Stimulated activated naive CD8-positive, alpha-beta T cell treated with anti-CD3 and anti-CD28 coated beads, Interleukin-15, amount 100 ng/mL, for 72 hours (primary cell): Measurements from ENCODE around the gene RIC8B.
"Not testable (repeated sequence)": the region's sequence is repeated elsewhere in the genome, so short reads cannot be mapped to it uniquely, and the experiment has no call there.

Experiments
- ATAC-seq: fragments of 150-1000 bp; cut with Tn5 transposase; 2 replicates; pipeline ENCODE4 v1.10.0; 2021; ENCODE audit warnings: mild to moderate bottlenecking, moderate library complexity
- DNase-seq, 2 donors: peaks; one replicate each; pipeline ENCODE4 v3.0.0; 2021 to 2022
- H3K27ac Mint-ChIP-seq, 2 donors: one replicate each; pipeline ENCODE4 v1.8.0; 2022; ENCODE audit warnings: mild to moderate bottlenecking in 2 of 2, mixed read lengths in 2 of 2, moderate library complexity in 2 of 2
- H3K27me3 Mint-ChIP-seq: one replicate; pipeline ENCODE4 v1.8.0; 2022; ENCODE audit warnings: mixed read lengths
- H3K4me1 Mint-ChIP-seq: one replicate; pipeline ENCODE4 v1.8.0; 2022; ENCODE audit warnings: mild to moderate bottlenecking, mixed read lengths
- H3K4me3 Mint-ChIP-seq, 2 donors: one replicate each; pipeline ENCODE4 v1.8.0; 2022; ENCODE audit warnings: mild to moderate bottlenecking in 2 of 2, mixed read lengths in 2 of 2, moderate library complexity in 1 of 2
- H3K9me3 Mint-ChIP-seq, 2 donors: one replicate each; pipeline ENCODE4 v1.8.0; 2022; ENCODE audit warnings: mixed read lengths in 2 of 2

The RIC8B gene

GRCh38 chr12:106913456-106913855, 139.0 kb downstream of the RIC8B start:
- no peak for DNase-seq
- Mint-ChIP-seq H3K27me3 (peaks cover 9% of the 10 kb centered on the region), H3K9me3 (no peaks in the 10 kb centered on the region), H3K4me3 (no peak overlapping the region), H3K27ac (peak overlapping the region in 1 of 2 donors; percentile 6), H3K4me1 (peaks cover 52% of the 10 kb centered on the region)
- ATAC-seq, result no peak

GRCh38 chr12:106914796-106915634, 140.5 kb downstream of the RIC8B start:
- no peaks in the 10 kb centered on the region for H3K27me3 Mint-ChIP-seq
- peaks cover 52% of the 10 kb centered on the region for H3K4me1 Mint-ChIP-seq
- H3K4me3 Mint-ChIP-seq, result peak overlapping the region in 1 of 2 donors; percentile 70
- H3K9me3 Mint-ChIP-seq, result no peaks in the 10 kb centered on the region
- DNase-seq (peak; percentile 20 to 46), ATAC-seq (peak; percentile 93)
- H3K27ac Mint-ChIP-seq, result peak overlapping the region; percentile 34 to 91

- Mint-ChIP-seq H3K4me3 (no peak overlapping the region), H3K27me3 (peaks cover under 1% of the 10 kb centered on the region), H3K9me3 (no peaks in the 10 kb centered on the region), H3K27ac (no peak overlapping the region), H3K4me1 (peaks cover 45% of the 10 kb centered on the region)
- no peak for DNase-seq
- ATAC-seq, result peak; percentile 9
These were observed 141.1 kb downstream of the RIC8B start for GRCh38 chr12:106915635-106916026.

DNA sequence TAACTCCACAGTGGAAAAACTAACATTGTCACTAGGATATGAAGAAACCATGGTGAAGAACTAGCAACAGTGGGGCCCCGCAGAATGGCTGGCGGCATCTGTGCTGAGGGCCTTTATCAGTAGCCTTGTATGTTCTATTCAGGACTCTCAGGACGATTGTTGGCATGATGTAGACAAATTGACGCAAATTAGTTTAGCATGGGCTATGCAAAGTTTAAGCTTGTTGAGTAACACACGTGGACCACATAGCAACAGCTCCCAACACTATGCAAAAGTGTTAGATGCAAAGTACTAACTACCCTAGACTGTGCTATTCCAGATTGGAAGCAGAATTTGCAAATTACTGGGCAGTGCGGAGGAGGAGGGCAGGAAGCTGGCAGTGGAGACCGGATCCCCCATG, 143.0 kb downstream of the RIC8B start:
- Mint-ChIP-seq H3K27ac (no peak overlapping the region), H3K9me3 (no peaks in the 10 kb centered on the region), H3K4me3 (no peak overlapping the region), H3K4me1 (peaks cover 29% of the 10 kb centered on the region), H3K27me3 (peaks cover 13% of the 10 kb centered on the region)
- DNase-seq, result no peak
- ATAC-seq, result no peak

- no peak for DNase-seq
- peaks cover 5 to 6% of the 10 kb centered on the region in 2 donors for H3K9me3 Mint-ChIP-seq
- H3K4me3 Mint-ChIP-seq, result no peak overlapping the region
- peak overlapping the region in 1 of 2 donors; percentile 14 for H3K27ac Mint-ChIP-seq
- H3K4me1 Mint-ChIP-seq, result peaks cover 19% of the 10 kb centered on the region
- H3K27me3 Mint-ChIP-seq, result peaks cover 21% of the 10 kb centered on the region
- no peak for ATAC-seq
These were observed 144.3 kb downstream of the RIC8B start for GRCh38 chr12:106918746-106919145.

DNA sequence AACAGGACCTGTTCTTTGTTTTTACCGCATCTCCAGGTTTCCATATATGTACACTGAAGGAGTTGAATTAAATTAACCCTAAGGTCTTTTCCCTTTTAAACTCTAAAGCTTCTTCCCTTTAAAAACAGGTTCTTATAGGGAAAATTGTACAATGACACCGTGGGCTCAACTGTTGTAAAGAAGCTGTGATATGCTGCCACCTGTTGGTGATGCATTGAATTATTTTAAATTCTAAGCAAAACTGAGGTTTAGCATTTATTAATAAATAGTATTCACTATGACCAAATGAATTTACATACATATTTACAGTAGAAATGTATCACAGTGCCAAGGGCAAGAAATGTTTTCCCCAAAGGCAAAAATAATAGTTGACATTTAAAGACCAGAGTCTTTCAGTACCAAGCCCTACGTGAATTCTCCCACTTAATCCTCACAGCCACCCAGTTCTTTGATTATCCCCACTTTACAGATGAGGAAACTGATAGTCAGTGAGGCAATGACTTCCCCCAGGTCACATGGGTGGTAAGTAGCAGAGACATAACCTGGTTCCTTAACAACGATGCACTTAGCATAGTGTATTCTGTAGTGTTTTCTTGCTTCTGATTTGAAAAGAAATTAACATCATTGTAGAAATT, 145.5 kb downstream of the RIC8B start:
- H3K27ac Mint-ChIP-seq, result no peak overlapping the region
- H3K27me3 Mint-ChIP-seq, result peaks cover 21% of the 10 kb centered on the region
- no peak for ATAC-seq
- no peak overlapping the region for H3K4me3 Mint-ChIP-seq
- peaks cover 10% of the 10 kb centered on the region for H3K4me1 Mint-ChIP-seq
- H3K9me3 Mint-ChIP-seq, result peaks cover 10 to 13% of the 10 kb centered on the region in 2 donors
- DNase-seq, result no peak

GRCh38 chr12:106921976-106922375, 147.5 kb downstream of the RIC8B start:
- H3K9me3 Mint-ChIP-seq, result peaks cover 10 to 13% of the 10 kb centered on the region in 2 donors
- not testable (repeated sequence) for H3K27ac Mint-ChIP-seq, ATAC-seq, H3K4me1 Mint-ChIP-seq, H3K4me3 Mint-ChIP-seq, DNase-seq
- H3K27me3 Mint-ChIP-seq, result peaks cover 21% of the 10 kb centered on the region

DNA sequence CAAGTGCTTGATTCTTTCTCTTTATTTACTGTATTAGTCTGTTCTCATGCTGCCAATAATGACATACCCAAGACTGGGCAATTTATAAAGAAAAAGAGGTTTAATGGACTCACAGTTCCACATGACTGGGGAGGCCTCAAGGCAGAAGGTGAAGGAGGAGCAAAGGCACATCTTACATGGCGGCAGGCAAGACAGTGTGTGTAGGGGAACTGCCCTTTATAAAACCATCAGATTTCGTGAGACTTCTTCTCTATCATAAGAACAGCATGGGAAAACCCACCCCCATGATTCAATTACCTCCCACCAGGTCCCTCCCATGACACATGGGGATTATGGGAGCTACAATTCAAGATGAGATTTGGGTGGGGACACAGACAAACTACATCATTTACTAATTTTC, 149.1 kb downstream of the RIC8B start:
- Mint-ChIP-seq H3K9me3 (peaks cover 10 to 13% of the 10 kb centered on the region in 2 donors), H3K27me3 (peaks cover 21% of the 10 kb centered on the region)
- not testable (repeated sequence) for H3K4me3 Mint-ChIP-seq, H3K27ac Mint-ChIP-seq, DNase-seq, H3K4me1 Mint-ChIP-seq, ATAC-seq

- no peaks in the 10 kb centered on the region for H3K4me1 Mint-ChIP-seq
- H3K9me3 Mint-ChIP-seq, result peaks cover 10 to 13% of the 10 kb centered on the region in 2 donors
- H3K27ac Mint-ChIP-seq, result no peak overlapping the region
- peaks cover 21% of the 10 kb centered on the region for H3K27me3 Mint-ChIP-seq
- ATAC-seq (no peak), DNase-seq (no peak)
- H3K4me3 Mint-ChIP-seq, result no peak overlapping the region
These were observed 149.9 kb downstream of the RIC8B start for GRCh38 chr12:106924268-106924861.

DNA sequence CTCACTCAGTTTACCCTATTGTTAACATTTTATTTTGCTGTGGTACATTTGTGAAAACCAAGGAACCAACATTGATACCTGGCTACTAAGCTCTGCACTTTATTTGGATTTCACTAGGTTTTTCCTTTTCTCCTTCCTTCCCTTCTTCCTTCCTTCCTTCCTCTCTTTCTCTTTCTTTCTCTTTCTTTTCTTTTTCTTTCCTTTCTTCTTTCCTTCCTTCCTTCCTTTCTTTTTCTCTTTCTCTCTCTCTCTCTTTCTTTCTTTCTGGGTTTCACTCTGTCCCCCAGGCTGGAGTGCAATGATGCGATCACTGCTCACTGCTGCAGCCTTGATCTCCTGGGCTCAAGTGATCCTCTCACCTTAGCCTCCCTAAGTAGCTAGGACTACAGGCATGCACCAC, 152.2 kb downstream of the RIC8B start:
- Mint-ChIP-seq H3K27ac (no peak overlapping the region), H3K9me3 (peaks cover 10 to 13% of the 10 kb centered on the region in 2 donors), H3K27me3 (peaks cover 25% of the 10 kb centered on the region), H3K4me1 (no peaks in the 10 kb centered on the region), H3K4me3 (no peak overlapping the region)
- ATAC-seq, result no peak
- DNase-seq, result no peak

- H3K4me3 Mint-ChIP-seq, result no peak overlapping the region
- peaks cover 30% of the 10 kb centered on the region for H3K27me3 Mint-ChIP-seq
- peak overlapping the region in 1 of 2 donors; percentile 43 for H3K27ac Mint-ChIP-seq
- no peaks in the 10 kb centered on the region for H3K9me3 Mint-ChIP-seq
- ATAC-seq (no peak), DNase-seq (no peak)
- H3K4me1 Mint-ChIP-seq, result no peaks in the 10 kb centered on the region
These were observed 159.8 kb downstream of the RIC8B start for GRCh38 chr12:106934277-106934676.
